ENCODE measurements around the gene ATP8B4.

ATP8B4 gene

DNA sequence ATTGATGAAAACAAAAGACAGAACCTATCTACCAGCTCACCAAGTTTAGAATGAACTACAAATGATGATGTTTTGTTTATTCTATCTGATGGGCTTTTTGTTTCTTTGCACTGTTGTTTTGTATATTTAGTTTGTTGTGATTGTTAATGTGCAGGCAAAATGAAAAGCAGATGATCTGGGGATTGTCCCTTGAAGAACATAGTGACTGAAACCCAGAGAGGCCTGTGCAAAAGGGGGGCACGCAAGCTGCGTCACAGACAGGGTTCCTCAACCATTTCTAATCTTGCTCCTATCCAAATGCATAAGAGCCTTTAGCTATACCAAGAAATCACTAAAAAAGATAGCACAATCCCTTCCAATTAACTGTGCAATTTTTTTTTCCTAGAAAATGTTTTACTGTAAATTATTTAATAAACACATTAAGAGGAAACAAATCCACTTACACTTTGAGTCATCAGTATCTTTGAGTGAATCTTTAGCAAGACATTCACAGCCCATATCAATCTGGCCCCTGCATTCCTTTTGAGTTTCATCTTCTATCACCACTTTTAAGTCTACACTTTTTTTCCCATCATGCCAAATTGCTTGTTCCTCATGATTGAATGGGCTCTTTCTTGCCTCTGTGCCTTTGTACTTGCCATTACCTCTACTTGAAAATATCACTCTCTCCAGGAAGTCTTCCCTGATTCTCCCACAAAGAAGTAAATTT is 220.3 kb downstream of the ATP8B4 start:
- H3K4me3 ChIP-seq (replicated peaks in 1 of 2; ENCODE audit: low read depth in 2 of 2, low read length in 2 of 2) = no peak overlapping the region
- TF ChIP-seq, protein P1, sequence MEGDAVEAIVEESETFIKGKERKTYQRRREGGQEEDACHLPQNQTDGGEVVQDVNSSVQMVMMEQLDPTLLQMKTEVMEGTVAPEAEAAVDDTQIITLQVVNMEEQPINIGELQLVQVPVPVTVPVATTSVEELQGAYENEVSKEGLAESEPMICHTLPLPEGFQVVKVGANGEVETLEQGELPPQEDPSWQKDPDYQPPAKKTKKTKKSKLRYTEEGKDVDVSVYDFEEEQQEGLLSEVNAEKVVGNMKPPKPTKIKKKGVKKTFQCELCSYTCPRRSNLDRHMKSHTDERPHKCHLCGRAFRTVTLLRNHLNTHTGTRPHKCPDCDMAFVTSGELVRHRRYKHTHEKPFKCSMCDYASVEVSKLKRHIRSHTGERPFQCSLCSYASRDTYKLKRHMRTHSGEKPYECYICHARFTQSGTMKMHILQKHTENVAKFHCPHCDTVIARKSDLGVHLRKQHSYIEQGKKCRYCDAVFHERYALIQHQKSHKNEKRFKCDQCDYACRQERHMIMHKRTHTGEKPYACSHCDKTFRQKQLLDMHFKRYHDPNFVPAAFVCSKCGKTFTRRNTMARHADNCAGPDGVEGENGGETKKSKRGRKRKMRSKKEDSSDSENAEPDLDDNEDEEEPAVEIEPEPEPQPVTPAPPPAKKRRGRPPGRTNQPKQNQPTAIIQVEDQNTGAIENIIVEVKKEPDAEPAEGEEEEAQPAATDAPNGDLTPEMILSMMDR (IDR thresholded peaks at IDR 0.05; ENCODE audit: low read depth, low read length) = no peak
- no peak for DNase-seq (ENCODE audit: low read depth in 2 of 2)

GRCh38 chr15:49898097-49898496 is 220.9 kb downstream of the ATP8B4 start:
- DNase-seq (ENCODE audit: low read depth in 2 of 2) = no peak
- TF ChIP-seq, protein P1 (IDR thresholded peaks at IDR 0.05; ENCODE audit: low read depth, low read length) = no peak
- no peak overlapping the region for H3K4me3 ChIP-seq (replicated peaks in 1 of 2; ENCODE audit: low read depth in 2 of 2, low read length in 2 of 2)

DNA sequence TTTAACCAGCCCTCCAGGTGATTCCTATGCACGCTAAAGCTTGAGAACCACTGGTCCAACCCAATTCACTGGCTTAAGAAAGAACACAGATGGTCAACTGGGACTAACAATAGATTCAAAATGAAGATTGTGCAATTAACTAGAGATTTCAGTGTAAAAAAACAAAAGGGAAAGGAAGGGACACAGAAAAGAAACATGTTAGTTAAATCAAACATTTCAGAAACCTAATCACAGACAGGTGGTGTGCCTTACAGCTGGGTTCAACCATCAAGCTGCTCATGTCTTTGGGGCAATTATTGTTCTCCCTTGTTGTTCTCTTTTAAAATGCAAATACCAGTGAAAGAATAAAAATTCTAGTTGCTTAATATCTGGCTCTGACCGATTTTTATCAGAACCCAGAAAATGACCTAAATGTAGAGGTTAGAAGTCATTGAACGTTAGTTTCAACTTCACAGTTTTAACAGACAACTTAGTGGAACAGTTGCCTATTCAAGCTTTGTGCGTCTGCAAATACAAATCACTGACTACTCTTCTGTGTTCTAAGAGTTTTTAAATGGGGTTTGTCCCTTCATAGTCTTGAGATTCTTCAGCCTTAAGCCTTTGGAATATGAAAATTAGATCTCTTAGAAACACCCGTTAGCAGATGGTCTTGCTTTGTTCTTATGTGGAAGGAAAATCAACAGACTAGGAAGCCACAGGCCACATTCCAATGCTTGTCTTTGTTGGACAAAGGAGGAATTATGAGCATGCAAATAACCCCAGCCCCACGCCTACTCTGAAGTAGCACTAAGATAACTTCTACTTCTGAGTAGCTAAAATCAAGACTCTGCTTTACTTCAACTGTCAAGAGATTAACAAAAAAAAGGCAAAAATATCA is 223.4 kb downstream of the ATP8B4 start:
- peak; percentile 48 to 83 for DNase-seq (ENCODE audit: low read depth in 2 of 2)
- H3K4me3 ChIP-seq (replicated peaks in 1 of 2; ENCODE audit: low read depth in 2 of 2, low read length in 2 of 2) = no peak overlapping the region
- TF ChIP-seq, protein P1 (IDR thresholded peaks at IDR 0.05; ENCODE audit: low read depth, low read length) = no peak

DNA sequence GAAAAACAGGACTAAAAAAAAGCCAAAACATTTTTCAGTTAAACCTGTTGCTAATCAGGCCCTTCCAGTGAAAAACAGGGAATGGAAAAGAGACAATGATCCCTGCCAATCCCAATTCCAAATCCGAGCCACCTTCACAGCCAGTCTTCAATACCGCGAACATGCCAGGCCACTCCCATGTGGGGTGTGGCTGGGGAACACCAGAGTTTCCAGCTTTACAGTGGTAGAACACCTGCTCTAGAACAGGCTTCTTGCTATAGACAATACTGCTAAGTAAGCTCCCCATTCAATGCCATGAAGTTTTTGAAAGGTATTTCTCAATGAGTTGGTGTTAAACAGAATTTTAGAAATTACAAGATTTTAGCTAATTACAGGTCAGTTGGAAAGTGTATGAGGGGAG is 228.3 kb downstream of the ATP8B4 start:
- H3K4me3 ChIP-seq (replicated peaks in 1 of 2; ENCODE audit: low read depth in 2 of 2, low read length in 2 of 2) = no peak overlapping the region
- TF ChIP-seq, protein P1 (IDR thresholded peaks at IDR 0.05; ENCODE audit: low read depth, low read length) = no peak
- DNase-seq (ENCODE audit: low read depth in 2 of 2) = no peak

DNA sequence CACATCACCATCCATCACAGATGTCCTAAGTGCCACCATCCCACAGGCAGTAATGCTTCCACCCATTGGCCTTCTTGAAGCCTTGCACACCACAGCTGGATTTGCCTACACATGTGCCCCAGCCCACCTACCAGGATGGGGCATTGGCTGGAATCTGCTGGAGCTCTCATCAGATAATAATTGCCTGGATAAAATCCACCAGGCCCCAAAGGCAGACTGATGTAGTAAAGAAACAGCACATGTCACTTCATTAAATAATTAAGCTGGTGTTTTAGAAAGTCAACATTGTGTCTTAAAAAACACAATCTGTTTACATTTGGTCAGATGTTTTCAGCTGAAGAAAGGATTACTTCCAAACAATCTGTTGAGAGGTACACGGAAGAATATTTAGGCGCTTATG is 229.5 kb downstream of the ATP8B4 start:
- H3K4me3 ChIP-seq (replicated peaks in 1 of 2; ENCODE audit: low read depth in 2 of 2, low read length in 2 of 2) = no peak overlapping the region
- no peak for DNase-seq (ENCODE audit: low read depth in 2 of 2)
- TF ChIP-seq, protein P1 (IDR thresholded peaks at IDR 0.05; ENCODE audit: low read depth, low read length) = no peak

DNA sequence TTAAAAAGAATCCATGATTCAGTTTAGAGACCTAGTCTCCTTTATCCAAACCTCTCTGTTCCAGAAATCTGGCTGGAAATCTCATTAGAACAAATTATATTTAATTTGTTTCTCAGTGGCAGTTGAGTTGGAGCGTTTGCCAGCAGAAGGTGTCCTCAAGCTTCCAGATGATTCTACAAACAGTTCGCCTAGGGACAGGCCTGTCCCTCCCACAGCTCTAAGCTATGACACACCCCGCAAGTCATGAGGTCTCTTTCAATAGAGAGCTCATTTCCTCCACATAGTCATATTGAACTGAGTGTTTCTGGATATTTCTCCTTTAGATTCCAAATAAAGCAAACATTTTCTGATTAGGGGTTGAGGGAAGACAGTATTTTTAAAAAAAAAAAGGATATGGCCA is 230.3 kb downstream of the ATP8B4 start:
- TF ChIP-seq, protein P1 (IDR thresholded peaks at IDR 0.05; ENCODE audit: low read depth, low read length) = no peak
- H3K4me3 ChIP-seq (replicated peaks in 1 of 2; ENCODE audit: low read depth in 2 of 2, low read length in 2 of 2) = no peak overlapping the region

More for the DNA sequence above, 230.3 kb downstream of the ATP8B4 start:
- no peak for DNase-seq (ENCODE audit: low read depth in 2 of 2)

All from cardiac fibroblast (primary cell).